Sigmoid colon (tissue), 7 donors: Measurements from ENCODE around the gene UBE2QL1. TPM values are rescaled to one million over a fixed set of nuclear protein-coding genes. Genes with fewer than 3 reads are reported as not detected.

ENCODE experiments used
- DNase-seq: peaks from one replicate; pipeline ENCODE4 v3.0.0-alpha.2; 2019
- H3K27ac ChIP-seq, 4 donors: fragments of 200-600 bp; sonication (generic); one replicate each; pipeline ENCODE4 v1.5.1; 2016 to 2019; ENCODE audit warnings: mild to moderate bottlenecking in 1 of 4
- H3K27me3 ChIP-seq, 3 donors: fragments of 200-600 bp; sonication (generic); one replicate each; pipeline ENCODE4 v1.5.1; 2019; ENCODE audit warnings: mild to moderate bottlenecking in 1 of 3
- H3K36me3 ChIP-seq, 4 donors: fragments of 200-600 bp; sonication (generic); one replicate each; pipeline ENCODE4 v1.5.1; 2016 to 2019
- H3K4me1 ChIP-seq, 4 donors: fragments of 200-600 bp; sonication (generic); one replicate each; pipeline ENCODE4 v1.5.1; 2017 to 2019
- H3K4me3 ChIP-seq, 4 donors: fragments of 200-600 bp; sonication (generic); one replicate each; pipeline ENCODE4 v1.5.1; 2017 to 2019; ENCODE audit warnings: mild to moderate bottlenecking in 2 of 4, moderate library complexity in 1 of 4
- H3K9me3 ChIP-seq, 4 donors: fragments of 200-600 bp in 3 of 4; sonication (generic) in 3 of 4; one replicate each; pipeline versions ENCODE4 v1.5.1 to v1.6.1; 2013 to 2019
- CTCF ChIP-seq, 4 experiments: fragments of 450-650 bp in 3 of 4; fragments of 200-600 bp in 1 of 4; IDR thresholded peaks; one replicate each; pipeline ENCODE4 v1.5.1; 2016 to 2019; ENCODE audit warnings: antibody characterized with exemption in 4 of 4, mild to moderate bottlenecking in 3 of 4, moderate library complexity in 2 of 4
- EP300 ChIP-seq, 4 donors: sonication (generic); formaldehyde crosslinking; IDR thresholded peaks; one replicate each; pipeline ENCODE4 v1.6.1; 2017; ENCODE audit warnings: antibody characterized with exemption in 4 of 4
- POLR2A ChIP-seq, 2 donors: fragments of 450-650 bp; IDR thresholded peaks; one replicate each; pipeline ENCODE4 v1.6.1; 2016; ENCODE audit warnings: antibody characterized with exemption in 2 of 2, mild to moderate bottlenecking in 2 of 2, moderate library complexity in 2 of 2
- POLR2AphosphoS5 ChIP-seq, 4 donors: sonication (generic); formaldehyde crosslinking; IDR thresholded peaks; one replicate each; pipeline ENCODE4 v1.6.1; 2017; ENCODE audit warnings: antibody characterized with exemption in 4 of 4
- whole genome bisulfite sequencing, 2 donors: extraction: QIAGEN DNeasy Blood & Tissue Kit; methylation state at CpG; one replicate each; pipeline ENCODE4 v1.1.7; 2013; 5-methylcytosine and 5-hydroxymethylcytosine counted together
- intact Hi-C: fragments of 100-400 bp; cut with DNase I; formaldehyde crosslinking; loops from one replicate; pipeline ENCODE4 v1.15.1; 2023
- polyA plus RNA-seq, 3 donors: library from polyadenylated mRNA; stranded (reverse); fragments of 200-250 nt; gene quantifications; one replicate each; pipeline ENCODE4 v1.2.3, GENCODE V29; 2013
- total RNA-seq, 4 donors: library from RNA; depleted of rRNA; stranded (reverse); fragments of >200 nt; gene quantifications; one replicate each; pipeline ENCODE4 v1.1.0, GENCODE V29; 2016
- donor health status: healthy with polysubstance abuse.
- donor health status: Bipolar disorder and iron deficiency.
- donor health status: healthy.

Gene UBE2QL1
- total and polyA plus RNA-seq, 7 donors: under 0.01 to 5.5 (median 3.6) TPM

DNA sequence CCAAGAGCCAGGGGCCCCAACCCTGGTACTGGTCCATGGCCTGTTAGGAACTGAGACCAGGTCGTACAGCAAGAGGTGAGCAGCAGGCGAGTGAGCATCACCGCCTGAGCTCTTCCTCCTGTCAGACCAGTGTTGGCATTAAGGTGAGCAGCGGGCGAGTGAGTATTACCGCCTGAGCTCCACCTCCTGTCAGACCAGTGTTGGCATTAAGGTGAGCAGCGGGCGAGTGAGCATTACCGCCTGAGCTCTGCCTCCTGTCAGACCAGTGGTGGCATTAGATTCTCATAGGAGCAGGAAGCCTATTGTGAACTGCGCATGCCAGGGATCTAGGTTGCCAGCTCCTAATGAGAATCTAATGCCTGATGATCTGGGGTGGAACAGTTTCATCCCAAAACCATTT, 31.0 kb upstream of the UBE2QL1 start:
- H3K27me3 ChIP-seq: no peaks in the 10 kb centered on the region
- WGBS, 2 donors: 92 to 93% methylated on average over 10 of the region's 10 CpGs
- intact Hi-C loops: loop anchor here (5.0 kb wide), 1 partner anchor 40 kb away; the partner anchor contains the start of gene MED10
- no peak for DNase-seq
- no peaks in the 10 kb centered on the region for H3K9me3 ChIP-seq
- no peak overlapping the region for H3K4me3 ChIP-seq
- no peaks in the 10 kb centered on the region for H3K36me3 ChIP-seq
- no peak overlapping the region for H3K27ac ChIP-seq
- peaks cover 0 to 27% (median 20%) of the 10 kb centered on the region in 4 donors for H3K4me1 ChIP-seq
- TF ChIP-seq POLR2AphosphoS5 (IDR thresholded peaks at IDR 0.05) (no peak), POLR2A (IDR thresholded peaks at IDR 0.05) (no peak), CTCF (IDR thresholded peaks at IDR 0.05) (no peak), EP300 (IDR thresholded peaks at IDR 0.05) (no peak)

- H3K27me3 ChIP-seq: no peaks in the 10 kb centered on the region
- no peak for DNase-seq
- no peaks in the 10 kb centered on the region for H3K9me3 ChIP-seq
- no peak overlapping the region for H3K4me3 ChIP-seq
- intact Hi-C loops: loop anchor here (5.0 kb wide), 1 partner anchor 41 kb away; the partner anchor contains the start of gene MED10
- no peaks in the 10 kb centered on the region for H3K36me3 ChIP-seq
- 66 to 77% methylated on average over 3 of the region's 3 CpGs for WGBS, 2 donors
- TF ChIP-seq CTCF (IDR thresholded peaks at IDR 0.05): no peak
- no peak for TF ChIP-seq POLR2AphosphoS5 (IDR thresholded peaks at IDR 0.05)
- no peak for TF ChIP-seq EP300 (IDR thresholded peaks at IDR 0.05)
- TF ChIP-seq POLR2A (IDR thresholded peaks at IDR 0.05): no peak
- H3K27ac ChIP-seq: peak overlapping the region in 3 of 4 donors; percentile 54 to 69 (median 64)
- H3K4me1 ChIP-seq: peaks cover 0 to 22% (median 20%) of the 10 kb centered on the region in 4 donors
Measured at GRCh38 chr5:6418679-6419276, 29.9 kb upstream of the UBE2QL1 start.

DNA sequence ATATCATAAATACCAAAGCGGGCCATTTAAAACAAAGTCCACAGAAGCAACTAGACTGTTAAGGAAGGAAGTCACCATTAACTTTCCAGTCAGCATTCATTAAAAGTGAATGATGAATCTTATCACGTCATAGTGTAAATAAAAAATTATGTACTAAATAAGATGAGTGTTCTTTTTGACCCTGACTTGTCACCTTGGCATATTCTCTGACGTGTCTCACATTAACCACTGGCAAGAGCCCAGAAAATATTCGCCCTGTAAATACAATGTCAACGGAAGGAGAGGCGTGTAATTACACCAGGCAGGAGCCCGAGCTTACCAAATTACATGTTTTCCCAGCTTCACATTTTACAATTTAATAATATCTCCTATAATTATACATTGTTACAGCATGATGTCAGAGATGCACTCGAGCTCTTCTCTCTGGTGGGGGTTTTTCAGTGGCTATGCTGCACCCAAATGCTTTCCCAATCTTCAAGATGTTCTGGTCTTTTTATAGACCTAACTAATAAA, 29.3 kb upstream of the UBE2QL1 start:
- intact Hi-C loops: loop anchor here (5.0 kb wide), 1 partner anchor 42 kb away; the partner anchor contains the start of gene MED10
- H3K36me3 ChIP-seq: no peaks in the 10 kb centered on the region
- H3K27ac ChIP-seq: peak overlapping the region in 3 of 4 donors; percentile 54 to 69 (median 64)
- TF ChIP-seq EP300 (IDR thresholded peaks at IDR 0.05): peak in 1 of 4 donors; percentile 8
- no peak for TF ChIP-seq POLR2A (IDR thresholded peaks at IDR 0.05)
- no peaks in the 10 kb centered on the region for H3K27me3 ChIP-seq
- no peak overlapping the region for H3K4me3 ChIP-seq
- no peak for DNase-seq
- H3K9me3 ChIP-seq: no peaks in the 10 kb centered on the region
- WGBS, 2 donors: 12 to 50% methylated on average over 8 of the region's 8 CpGs
- peaks cover 0 to 22% (median 20%) of the 10 kb centered on the region in 4 donors for H3K4me1 ChIP-seq

DNA sequence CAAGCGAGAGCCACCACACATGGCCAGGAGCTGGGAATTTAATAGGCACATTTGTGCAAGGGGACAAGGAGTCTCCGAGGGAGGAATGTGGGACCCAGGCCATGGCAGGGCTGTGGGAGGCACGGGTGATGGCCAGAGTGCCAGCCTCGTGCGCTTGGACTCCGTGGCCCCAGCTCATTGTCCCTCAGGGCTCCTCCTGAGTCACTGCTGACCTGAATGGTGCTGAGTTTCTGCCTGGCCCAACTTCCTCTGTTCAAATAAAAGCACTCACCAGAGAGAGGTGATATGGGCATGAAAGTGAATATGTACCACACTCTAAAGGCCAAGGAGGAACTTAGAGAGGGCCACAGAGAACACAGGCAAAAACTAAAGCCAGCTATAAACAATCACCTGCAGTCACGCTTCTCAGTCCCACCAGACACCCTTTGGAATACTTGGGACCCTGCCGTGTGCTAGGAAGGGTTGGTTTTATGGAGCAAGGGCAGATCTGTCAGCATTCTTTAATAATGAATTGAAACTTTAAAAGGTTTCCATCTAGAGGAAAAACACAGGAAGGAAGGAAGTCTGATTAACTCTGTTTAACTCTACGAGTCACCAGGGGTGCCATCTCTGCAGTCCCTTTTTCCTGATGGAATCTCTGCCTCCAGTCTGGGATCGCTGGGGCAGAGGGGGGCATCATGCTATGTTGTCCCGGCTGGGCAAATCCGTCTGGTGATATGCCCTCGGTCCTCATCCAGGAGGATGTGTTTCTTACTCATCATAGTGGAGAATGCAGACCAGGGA, 25.1 kb upstream of the UBE2QL1 start:
- Histone ChIP-seq H3K27ac (no peak overlapping the region), H3K4me1 (peaks cover 0 to 21% (median 20%) of the 10 kb centered on the region in 4 donors), H3K9me3 (no peaks in the 10 kb centered on the region), H3K27me3 (no peaks in the 10 kb centered on the region), H3K36me3 (no peaks in the 10 kb centered on the region), H3K4me3 (no peak overlapping the region)
- no peak for TF ChIP-seq CTCF (IDR thresholded peaks at IDR 0.05)
- no peak for TF ChIP-seq EP300 (IDR thresholded peaks at IDR 0.05)
- no peak for TF ChIP-seq POLR2AphosphoS5 (IDR thresholded peaks at IDR 0.05)
- DNase-seq: no peak
- intact Hi-C loops: no loop called here
- 72 to 75% methylated on average over 13 of the region's 13 CpGs for WGBS, 2 donors

GRCh38 chr5:6424110-6424659, 24.5 kb upstream of the UBE2QL1 start:
- WGBS, 2 donors: 80 to 86% methylated on average over 8 of the region's 8 CpGs
- no peak for DNase-seq
- Histone ChIP-seq H3K27ac (no peak overlapping the region), H3K9me3 (no peaks in the 10 kb centered on the region), H3K4me3 (no peak overlapping the region), H3K4me1 (peaks cover 0 to 15% (median 14%) of the 10 kb centered on the region in 4 donors), H3K36me3 (no peaks in the 10 kb centered on the region), H3K27me3 (no peaks in the 10 kb centered on the region)
- TF ChIP-seq POLR2A (IDR thresholded peaks at IDR 0.05) (no peak), CTCF (IDR thresholded peaks at IDR 0.05) (no peak), EP300 (IDR thresholded peaks at IDR 0.05) (no peak), POLR2AphosphoS5 (IDR thresholded peaks at IDR 0.05) (no peak)
- intact Hi-C loops: no loop called here
